Caco-2 (cell line): Measurements from ENCODE around the gene C1QTNF5. TPM values are rescaled to one million over a fixed set of nuclear protein-coding genes. Genes with fewer than 3 reads are reported as not detected.
A peak's percentile ranks its signal among the peaks of the same experiment; 100 is the strongest.

Experiments used
- BruUV-seq: library from RNA; stranded (reverse); fragments of 400-500 nt; replicated peaks from 2 replicates; lab custom pipeline; 2021; lab: Mats Ljungman, UMichigan
- CTCF ChIA-PET: fragments of 300-600 bp; sonication (Branson Sonifier 250); formaldehyde crosslinking; loops from one replicate; lab custom pipeline; 2022; ENCODE audit warnings: antibody characterized with exemption; lab: Charles Lee
- POLR2A ChIA-PET: fragments of 300-600 bp; sonication (Branson Sonifier 250); formaldehyde crosslinking; loops from one replicate; lab custom pipeline; 2022; ENCODE audit warnings: antibody characterized with exemption; lab: Charles Lee
- DNase-seq, 2 experiments: peaks; one replicate each; pipeline versions ENCODE4 v3.0.0 to v3.0.0-alpha.2; 2020 to 2022
- H3K27me3 ChIP-seq: replicated peaks from 2 replicates; pipeline ENCODE4 v1.6.0; 2011; ENCODE audit warnings: low read length; ENCODE audit not compliant: control insufficient read depth, insufficient read depth
- H3K36me3 ChIP-seq: 2 replicates; pipeline ENCODE4 v1.5.1; 2011; ENCODE audit warnings: low read length; ENCODE audit not compliant: control insufficient read depth, insufficient read depth
- H3K4me1 ChIP-seq: fragments of 250-450 bp; sonication (Bioruptor Pico); 2 replicates; pipeline ENCODE4 v1.5.1; 2020; ENCODE audit warnings: mild to moderate bottlenecking
- H3K4me3 ChIP-seq: 2 replicates; pipeline ENCODE4 v1.5.1; 2011; ENCODE audit warnings: low read depth, mild to moderate bottlenecking, control low read depth, low read length
- H3K9me3 ChIP-seq: fragments of 250-450 bp; sonication (Bioruptor Pico); 2 replicates; pipeline ENCODE4 v1.5.1; 2020; ENCODE audit warnings: mild to moderate bottlenecking, moderate library complexity
- H3K27ac Mint-ChIP-seq: one replicate; pipeline ENCODE4 v1.8.0; 2022; ENCODE audit warnings: mixed read lengths; ENCODE audit not compliant: unreplicated experiment
- H3K27me3 Mint-ChIP-seq: one replicate; pipeline ENCODE4 v1.8.0; 2022; ENCODE audit warnings: mixed read lengths; ENCODE audit not compliant: insufficient read depth, unreplicated experiment
- H3K36me3 Mint-ChIP-seq: one replicate; pipeline ENCODE4 v1.8.0; 2022; ENCODE audit warnings: mild to moderate bottlenecking, mixed read lengths; ENCODE audit not compliant: insufficient read depth, unreplicated experiment
- H3K4me1 Mint-ChIP-seq: one replicate; pipeline ENCODE4 v1.8.0; 2022; ENCODE audit warnings: low read depth, mixed read lengths; ENCODE audit not compliant: unreplicated experiment
- H3K4me3 Mint-ChIP-seq: one replicate; pipeline ENCODE4 v1.8.0; 2022; ENCODE audit warnings: mild to moderate bottlenecking, moderate library complexity, mixed read lengths; ENCODE audit not compliant: unreplicated experiment
- H3K9me3 Mint-ChIP-seq: one replicate; pipeline ENCODE4 v1.8.0; 2022; ENCODE audit warnings: mixed read lengths; ENCODE audit not compliant: unreplicated experiment
- CTCF ChIP-seq, 2 experiments: fragments of 200-600 bp in 1 of 2; IDR thresholded peaks; 1 replicate in 1 of 2; 2 replicates in 1 of 2; pipeline versions ENCODE4 v1.5.1 to v1.8.0; 2011 to 2022; ENCODE audit warnings: antibody characterized with exemption in 1 of 2, control low read depth in 1 of 2, inconsistent platforms in 1 of 2, low read depth in 1 of 2, low read length in 1 of 2, mild to moderate bottlenecking in 1 of 2, moderate library complexity in 1 of 2; ENCODE audit not compliant: insufficient read depth in 1 of 2, severe bottlenecking in 1 of 2, unreplicated experiment in 1 of 2
- intact Hi-C: fragments of 100-400 bp; cut with micrococcal nuclease; formaldehyde crosslinking; loops from one replicate; pipeline ENCODE4 v1.10.0; 2022; ENCODE audit not compliant: unreplicated experiment
- total RNA-seq: library from RNA; stranded (reverse); gene quantifications from 2 replicates; pipeline ENCODE4 v1.2.3, GENCODE V29; 2022

Gene C1QTNF5
- total RNA-seq, 1 experiment from 2014 or later = 1.2 TPM

- TF ChIP-seq CTCF (IDR thresholded peaks at IDR 0.05; ENCODE audit: insufficient read depth in 1 of 2, low read depth in 1 of 2, low read length in 1 of 2, severe bottlenecking in 1 of 2, unreplicated experiment in 1 of 2) = no peak
- H3K4me3 Mint-ChIP-seq = no peak overlapping the region
- ChIA-PET CTCF (interaction anchor here (0.9 kb wide), 1 partner anchor 9 kb away, joined by 3 read pairs; no protein-coding TSS in a partner anchor), POLR2A (no interaction called here)
- Histone ChIP-seq H3K4me3 (no peak overlapping the region), H3K9me3 (no peaks in the 10 kb centered on the region), H3K27me3 (no peaks in the 10 kb centered on the region), H3K36me3 (peaks cover 2% of the 10 kb centered on the region; the same call in 1 of the 2 replicates), H3K4me1 (no peaks in the 10 kb centered on the region)
- no peak for DNase-seq
- BruUV-seq = no TSS peak
- no peaks in the 10 kb centered on the region for H3K9me3 Mint-ChIP-seq
- H3K4me1 Mint-ChIP-seq = no peaks in the 10 kb centered on the region
- H3K36me3 Mint-ChIP-seq = peaks cover 6% of the 10 kb centered on the region
- H3K27me3 Mint-ChIP-seq = peaks cover 4% of the 10 kb centered on the region
- no peak overlapping the region for H3K27ac Mint-ChIP-seq
- intact Hi-C loops = no loop called here
Observed at GRCh38 chr11:119329320-119329719, 11.4 kb downstream of the C1QTNF5 start.

GRCh38 chr11:119324189-119324588, 16.5 kb downstream of the C1QTNF5 start:
- Mint-ChIP-seq H3K36me3 (no peaks in the 10 kb centered on the region), H3K27me3 (no peaks in the 10 kb centered on the region), H3K4me3 (no peak overlapping the region), H3K4me1 (no peaks in the 10 kb centered on the region), H3K9me3 (no peaks in the 10 kb centered on the region), H3K27ac (no peak overlapping the region)
- no peaks in the 10 kb centered on the region for H3K27me3 ChIP-seq
- H3K9me3 ChIP-seq = no peaks in the 10 kb centered on the region
- H3K36me3 ChIP-seq = no peaks in the 10 kb centered on the region
- BruUV-seq = no TSS peak
- POLR2A ChIA-PET = interaction anchor here (0.8 kb wide), 1 partner anchor 14 kb away, joined by 18 read pairs; no protein-coding TSS in a partner anchor
- TF ChIP-seq CTCF (IDR thresholded peaks at IDR 0.05; ENCODE audit: insufficient read depth in 1 of 2, low read depth in 1 of 2, low read length in 1 of 2, severe bottlenecking in 1 of 2, unreplicated experiment in 1 of 2) = no peak
- CTCF ChIA-PET = interaction anchor here (0.6 to 4.1 kb wide), 9 partner anchors 9 to 222 kb away, joined by 3 to 30 read pairs (median 3); partner anchors contain the start of genes DPAGT1 and RNF26
- no peak overlapping the region for H3K4me3 ChIP-seq
- peaks cover 18% of the 10 kb centered on the region for H3K4me1 ChIP-seq
- peak in 1 of 2 experiments; percentile 29 for DNase-seq
- intact Hi-C loops = no loop called here

GRCh38 chr11:119323532-119324033, 17.1 kb downstream of the C1QTNF5 start:
- Histone ChIP-seq H3K9me3 (no peaks in the 10 kb centered on the region), H3K4me3 (no peak overlapping the region), H3K4me1 (peaks cover 24% of the 10 kb centered on the region), H3K27me3 (no peaks in the 10 kb centered on the region), H3K36me3 (no peaks in the 10 kb centered on the region)
- Mint-ChIP-seq H3K4me1 (no peaks in the 10 kb centered on the region), H3K27me3 (no peaks in the 10 kb centered on the region), H3K27ac (no peak overlapping the region), H3K36me3 (no peaks in the 10 kb centered on the region), H3K9me3 (no peaks in the 10 kb centered on the region), H3K4me3 (no peak overlapping the region)
- ChIA-PET CTCF (interaction anchor here (0.5 to 4.1 kb wide), 15 partner anchors 8 to 280 kb away, joined by 3 to 51 read pairs (median 5); partner anchors contain the start of genes CBL, DPAGT1, RNF26 and USP2), POLR2A (no interaction called here)
- no TSS peak for BruUV-seq
- intact Hi-C loops = loop anchor here (1.0 kb wide), 1 partner anchor 178 kb away; no protein-coding TSS in a partner anchor
- TF ChIP-seq CTCF (IDR thresholded peaks at IDR 0.05; ENCODE audit: insufficient read depth in 1 of 2, low read depth in 1 of 2, low read length in 1 of 2, severe bottlenecking in 1 of 2, unreplicated experiment in 1 of 2) = peak; percentile 84 to 95
- DNase-seq = peak; percentile 82 to 89
